Endometrial microvascular endothelial cells (primary cell): ENCODE data around the gene MTX1. TPM values are rescaled to one million over a fixed set of nuclear protein-coding genes. Genes with fewer than 3 reads are reported as not detected.
"Not testable (repeated sequence)": the region's sequence is repeated elsewhere in the genome, so short reads cannot be mapped to it uniquely, and the experiment has no call there.

Source experiments
- in situ Hi-C: cut with HindIII; loops from 2 replicates; pipeline ENCODE4 v1.10.0; 2017; ENCODE audit warnings: low sequenced_read_pairs, low pct_unique_long_range_greater_than_20kb; ENCODE audit errors: inconsistent ontology term
- total RNA-seq: library from RNA; depleted of rRNA; stranded (reverse); fragments of >200 nt; gene quantifications from one replicate; pipeline ENCODE4 v1.2.3, GENCODE V29; 2015; ENCODE audit errors: inconsistent ontology term

The MTX1 gene
- total RNA-seq, 1 donor from 2014 or later: 76.7 TPM

DNA sequence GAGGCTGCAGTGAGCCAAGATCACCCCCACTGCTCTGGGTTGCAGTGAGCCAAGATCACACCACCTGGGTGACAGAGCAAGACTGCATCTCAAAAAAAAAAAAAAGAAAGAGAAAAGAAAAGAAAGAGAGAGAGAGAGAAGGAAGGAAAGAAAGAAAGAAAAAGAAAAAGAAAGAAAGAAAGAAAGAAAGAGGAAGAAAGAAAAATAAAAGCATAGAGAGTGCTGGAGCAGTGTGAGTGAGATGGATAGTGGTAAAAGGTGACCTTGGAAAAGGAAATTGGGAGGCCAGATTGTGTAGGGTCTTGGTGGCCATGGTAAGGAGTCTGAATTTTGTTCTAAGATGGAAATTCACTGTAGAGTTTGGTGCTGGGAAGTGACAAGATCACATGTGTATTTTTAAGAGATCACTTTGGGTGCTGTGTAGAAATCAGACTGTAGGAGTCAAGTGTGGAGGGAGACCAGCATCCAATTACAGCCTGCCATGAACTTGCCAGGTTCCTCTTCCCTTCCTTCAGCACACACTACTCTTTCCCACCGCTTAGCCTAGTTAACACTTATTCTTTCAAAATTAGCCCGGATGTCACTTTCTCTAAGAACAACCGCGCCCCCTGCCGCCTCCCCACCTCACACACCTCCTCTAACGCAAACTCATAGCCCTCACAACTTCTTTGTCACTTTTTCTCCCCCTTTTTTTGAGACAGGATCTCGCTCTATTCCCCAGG is 17.9 kb downstream of the MTX1 start:
- in situ Hi-C loops: no loop called here

DNA sequence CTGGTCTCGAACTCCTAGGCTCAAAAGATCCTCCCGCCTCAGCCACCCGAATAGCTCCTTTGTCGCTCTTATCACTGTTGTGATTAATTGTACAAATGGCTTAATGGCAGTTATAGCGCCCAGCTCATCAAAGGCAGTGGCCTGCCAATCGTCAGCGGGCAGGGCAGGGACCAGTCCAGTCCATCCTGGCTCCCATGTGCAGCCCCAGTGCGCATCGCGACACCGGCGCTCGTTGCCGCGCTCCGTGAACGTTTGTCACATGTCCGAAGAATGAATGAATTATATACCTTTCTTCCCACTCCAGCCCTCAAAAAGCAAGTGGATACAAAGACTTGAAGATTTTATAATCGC is 18.4 kb downstream of the MTX1 start:
- in situ Hi-C loops: no loop called here

DNA sequence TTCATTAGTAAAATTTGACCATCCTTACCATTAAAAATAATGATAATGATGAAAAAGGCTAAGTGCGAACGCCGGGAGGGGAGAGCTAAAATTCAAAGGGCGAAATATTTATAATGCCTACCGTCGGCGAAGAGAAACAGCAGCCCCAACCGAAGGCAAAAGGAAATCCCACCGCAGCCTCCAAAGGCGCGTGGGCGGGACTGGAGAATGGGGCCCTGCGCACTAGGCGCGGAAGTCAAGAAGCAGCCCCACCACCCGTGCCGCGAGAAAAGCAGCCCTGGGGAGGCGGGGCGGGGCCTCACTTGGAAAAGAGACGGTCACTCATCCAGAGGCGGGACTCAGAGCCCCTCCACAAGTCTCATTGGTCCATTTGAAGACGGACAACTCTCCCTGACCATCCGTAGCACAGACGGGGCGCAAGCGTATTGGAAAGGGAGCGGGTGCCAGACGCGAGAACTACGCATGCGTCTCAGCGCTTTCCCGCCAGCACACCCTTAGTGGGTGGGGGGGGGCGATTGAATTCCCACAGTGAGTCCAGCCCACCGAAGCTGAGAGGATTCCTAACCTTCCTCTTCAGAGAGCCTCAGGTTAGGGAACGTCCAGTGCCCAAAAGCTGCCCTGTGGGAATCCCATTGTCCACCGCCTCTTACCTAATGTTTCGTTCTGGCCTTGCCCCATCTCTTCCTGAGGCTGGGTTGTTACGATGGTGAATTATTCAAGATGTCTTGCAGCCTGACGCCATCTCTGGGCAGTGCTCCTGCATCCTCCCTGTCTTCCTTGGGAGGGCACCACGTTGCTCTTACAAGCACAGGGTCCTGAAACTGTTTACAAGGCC is 19.0 kb downstream of the MTX1 start:
- in situ Hi-C loops: no loop called here

DNA sequence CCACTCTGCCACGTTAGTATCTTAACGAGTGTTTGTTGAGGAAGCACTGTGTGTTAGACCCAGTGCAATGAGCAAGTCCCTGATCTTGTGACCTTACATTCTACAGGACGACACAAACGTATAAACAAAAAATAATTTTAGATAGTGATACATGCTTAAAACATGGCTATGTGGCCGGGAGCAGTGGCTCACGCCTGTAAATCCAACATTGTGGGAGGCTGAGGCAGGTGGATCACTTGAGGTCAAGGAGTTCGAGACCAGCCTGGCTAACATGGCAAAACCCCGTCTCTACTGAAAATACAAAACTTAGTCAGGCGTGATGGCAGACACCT is 19.6 kb downstream of the MTX1 start:
- in situ Hi-C loops: no loop called here

DNA sequence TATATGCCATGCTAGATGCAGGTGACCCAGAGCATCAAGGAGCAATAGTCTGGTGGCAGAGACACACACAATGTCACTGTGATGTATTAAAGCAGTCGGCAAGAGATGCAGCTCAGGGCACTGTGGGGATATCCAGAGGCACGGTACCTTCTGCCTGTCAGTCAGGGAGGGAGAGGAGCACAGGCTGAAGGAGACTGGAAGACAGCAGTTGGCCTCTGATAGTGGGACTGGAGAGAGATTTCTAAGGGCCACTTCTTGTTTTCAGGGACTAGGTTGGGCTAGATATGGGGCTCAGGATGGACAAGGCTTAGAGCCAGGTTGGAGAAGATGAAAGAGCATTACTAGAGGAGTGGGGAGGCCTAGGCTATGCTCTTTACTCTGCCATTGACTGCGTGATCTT is 22.8 kb downstream of the MTX1 start:
- in situ Hi-C loops: not testable (repeated sequence)

DNA sequence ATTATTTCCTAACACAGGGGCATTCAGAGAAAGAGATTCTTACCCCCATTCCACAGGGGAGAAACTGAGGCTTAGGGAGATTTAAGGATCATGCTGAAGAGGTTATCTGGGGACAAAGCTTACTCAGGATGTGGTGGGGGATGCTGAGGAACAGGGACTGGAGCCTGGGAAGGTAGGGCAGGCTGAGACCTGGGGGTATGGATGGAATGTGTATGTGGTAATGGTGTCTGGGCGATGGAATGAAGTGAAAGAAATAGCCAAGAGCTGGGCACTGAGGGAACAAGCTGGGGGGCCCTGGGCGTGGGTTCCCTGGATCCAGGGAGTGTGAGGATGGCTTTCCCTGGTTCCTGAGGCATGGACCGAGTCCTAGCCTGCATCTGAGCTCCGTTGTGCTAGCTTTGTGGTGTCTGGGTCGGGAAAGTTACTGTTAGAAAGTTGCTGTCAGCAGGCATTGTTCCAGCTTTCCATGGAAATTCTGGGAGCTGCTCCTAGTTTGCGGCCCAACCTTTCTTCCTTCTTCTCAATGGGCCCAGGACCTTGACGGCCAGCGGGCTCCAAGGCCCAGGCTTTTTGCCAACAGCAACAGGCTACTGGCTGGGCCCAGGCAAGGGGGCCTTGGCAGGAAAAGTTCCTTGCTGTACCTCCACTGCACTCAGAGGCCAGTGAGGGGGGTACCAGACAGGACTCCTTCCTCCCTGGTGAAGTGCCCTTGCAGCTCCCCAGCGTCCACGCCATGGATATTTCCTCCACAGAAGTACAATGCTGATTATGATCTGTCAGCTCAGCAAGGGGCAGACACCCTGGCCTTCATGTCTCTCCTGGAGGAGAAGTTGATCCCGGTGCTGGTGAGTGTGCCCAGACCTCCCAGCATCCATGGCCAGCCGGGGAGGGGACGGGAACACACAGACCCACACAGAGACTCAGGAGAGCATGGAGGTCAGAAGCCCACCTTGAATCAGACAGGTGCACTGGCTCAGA is 23.8 kb downstream of the MTX1 start:
- in situ Hi-C loops: not testable (repeated sequence)

- in situ Hi-C loops: not testable (repeated sequence)
Measured at GRCh38 chr1:155233502-155233901, 25.0 kb downstream of the MTX1 start.

GRCh38 chr1:155235375-155235774 is 26.9 kb downstream of the MTX1 start:
- in situ Hi-C loops: not testable (repeated sequence)

GRCh38 chr1:155236451-155236850 is 28.0 kb downstream of the MTX1 start:
- in situ Hi-C loops: no loop called here

DNA sequence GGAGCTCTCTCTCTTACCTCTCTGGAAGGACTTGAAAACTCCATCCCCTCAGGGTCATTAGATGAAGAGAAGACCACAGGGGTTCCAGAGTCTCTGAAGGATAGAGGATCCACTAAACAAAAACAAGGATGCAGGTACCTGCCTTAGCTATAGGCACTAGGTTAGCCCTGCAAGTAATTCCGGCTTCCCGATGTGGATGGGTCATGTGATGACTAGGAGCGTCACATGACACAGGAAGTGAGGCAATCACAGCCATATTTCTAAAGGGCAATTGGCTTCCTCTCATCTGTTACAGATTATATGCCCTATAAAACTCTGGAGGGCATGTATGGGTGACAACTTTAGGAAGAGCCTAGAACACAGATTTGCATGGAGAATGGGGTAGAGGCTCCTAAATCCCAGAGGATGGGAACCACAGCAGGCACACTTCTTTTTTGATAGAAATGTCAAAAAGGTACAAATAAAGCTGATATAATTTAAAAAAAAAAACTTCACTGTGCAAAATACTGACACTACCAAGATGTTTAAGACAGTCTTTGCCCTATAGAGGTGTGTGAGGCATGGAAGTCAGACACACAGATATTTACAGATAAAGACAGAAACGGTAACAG is 32.7 kb downstream of the MTX1 start:
- in situ Hi-C loops: no loop called here

DNA sequence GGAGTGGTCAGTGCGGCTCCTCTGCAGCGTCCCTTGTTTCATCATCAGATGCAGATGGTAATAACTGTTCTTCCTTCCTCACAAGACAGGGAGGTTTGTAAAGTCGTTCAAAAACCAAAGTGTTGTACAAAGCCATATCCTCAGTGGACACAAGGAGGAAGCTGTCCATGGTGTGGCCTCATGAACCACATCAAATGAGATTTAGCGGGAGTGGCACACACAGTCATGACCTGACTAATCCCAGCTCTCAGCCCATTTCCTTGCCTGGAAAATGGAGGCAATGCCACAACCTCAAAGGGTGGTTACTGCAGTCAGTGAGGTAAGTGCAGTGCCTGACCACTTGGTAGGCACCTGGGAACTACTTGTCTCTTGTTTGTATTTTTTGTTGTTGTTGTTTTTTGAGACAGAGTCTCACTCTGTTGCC is 33.4 kb downstream of the MTX1 start:
- in situ Hi-C loops: no loop called here

GRCh38 chr1:155242805-155243358 is 34.4 kb downstream of the MTX1 start:
- in situ Hi-C loops: no loop called here

DNA sequence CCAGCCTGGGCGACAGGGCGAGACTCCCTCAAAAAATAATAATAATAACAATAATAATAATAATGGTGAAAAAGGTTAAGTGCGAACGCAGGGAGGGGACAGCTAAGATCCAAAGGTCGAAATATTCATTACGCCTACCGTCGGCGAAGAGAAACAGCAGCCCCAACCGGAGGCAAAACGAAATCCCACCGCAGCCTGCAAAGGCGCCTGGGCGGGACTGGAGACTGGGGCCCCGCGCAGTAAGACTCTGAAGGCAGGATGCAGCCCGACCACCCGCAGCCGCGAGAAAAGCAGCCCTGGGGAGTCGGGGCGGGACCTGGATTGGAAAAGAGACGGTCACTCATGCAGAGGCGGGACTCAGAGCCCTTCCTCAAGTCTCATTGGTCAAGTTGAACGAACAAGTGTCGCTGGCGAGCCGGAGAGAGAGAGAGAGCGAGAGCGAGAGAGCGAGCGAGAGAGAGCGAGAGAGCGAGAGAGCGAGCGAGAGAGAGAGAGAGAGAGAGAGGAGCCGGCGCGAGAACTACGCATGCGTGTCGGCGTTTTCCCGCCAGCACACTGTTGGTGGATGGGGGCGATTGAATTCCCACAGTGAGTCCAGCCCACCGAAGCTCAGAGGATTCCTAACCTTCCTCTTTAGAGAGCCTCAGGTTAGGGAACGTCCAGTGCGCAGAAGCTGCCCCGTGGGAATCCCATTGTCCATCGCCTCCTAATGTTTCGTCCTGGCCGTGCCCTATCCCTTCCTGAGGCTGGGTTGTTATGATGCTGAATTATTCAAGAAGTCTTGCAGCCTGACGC is 36.1 kb downstream of the MTX1 start:
- in situ Hi-C loops: no loop called here

GRCh38 chr1:155245163-155245524 is 36.6 kb downstream of the MTX1 start:
- in situ Hi-C loops: no loop called here

- in situ Hi-C loops: not testable (repeated sequence)
Measured at GRCh38 chr1:155246796-155247195, 38.3 kb downstream of the MTX1 start.

DNA sequence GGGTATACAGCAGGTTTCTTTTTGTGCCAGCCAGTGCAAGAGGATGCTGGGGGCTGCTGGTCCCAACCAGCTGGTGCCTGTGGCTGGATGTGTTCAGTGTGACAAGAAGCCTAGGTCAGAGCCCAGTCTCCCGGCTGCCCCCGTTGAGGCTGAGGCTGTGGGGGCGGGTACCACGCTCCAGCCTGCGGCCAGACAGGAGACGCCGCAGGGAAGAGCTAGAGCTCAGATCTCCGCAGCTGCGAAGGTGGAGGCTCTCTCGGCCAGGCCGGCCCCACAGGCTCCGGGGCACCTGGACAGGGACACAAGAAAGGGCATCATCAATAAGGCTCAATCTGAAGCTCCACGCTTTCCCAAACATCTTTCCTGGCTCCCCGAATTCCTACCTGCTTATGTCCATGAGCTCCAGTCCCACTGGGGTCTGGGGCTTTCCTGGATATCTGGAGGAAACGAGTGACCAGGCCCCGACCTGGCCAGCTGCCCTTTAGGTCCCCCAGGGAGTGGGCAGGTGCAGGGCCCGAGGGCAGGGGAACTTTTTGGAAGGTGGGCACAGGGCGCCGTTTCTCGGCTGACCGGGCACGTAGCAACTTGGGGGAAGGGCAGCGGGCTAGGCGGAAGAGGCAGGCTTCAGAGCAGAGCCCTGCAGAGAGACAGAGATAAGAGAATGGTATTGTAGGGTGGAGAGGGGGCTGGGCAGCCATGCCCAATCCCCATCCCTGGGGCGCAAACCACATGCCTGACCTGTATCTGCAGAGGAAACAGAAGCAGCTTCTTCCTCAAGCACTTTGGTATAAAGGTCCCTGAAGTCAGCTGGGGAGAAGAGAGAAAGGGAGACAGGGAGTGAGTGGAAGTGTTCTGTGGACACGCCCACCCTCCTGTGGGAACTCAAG is 39.4 kb downstream of the MTX1 start:
- in situ Hi-C loops: no loop called here

- in situ Hi-C loops: no loop called here
Measured at GRCh38 chr1:155250246-155250632, 41.7 kb downstream of the MTX1 start.
